ENCODE data around the gene IL1RN. TPM values are rescaled to one million over a fixed set of nuclear protein-coding genes. Genes with fewer than 3 reads are reported as not detected.

IL1RN gene
- total and polyA plus RNA-seq, 2 of the 13 experiments (the other 11 are each of a cell fraction or from before 2014, with no cell fraction given) = 21.2 to 101 TPM

DNA sequence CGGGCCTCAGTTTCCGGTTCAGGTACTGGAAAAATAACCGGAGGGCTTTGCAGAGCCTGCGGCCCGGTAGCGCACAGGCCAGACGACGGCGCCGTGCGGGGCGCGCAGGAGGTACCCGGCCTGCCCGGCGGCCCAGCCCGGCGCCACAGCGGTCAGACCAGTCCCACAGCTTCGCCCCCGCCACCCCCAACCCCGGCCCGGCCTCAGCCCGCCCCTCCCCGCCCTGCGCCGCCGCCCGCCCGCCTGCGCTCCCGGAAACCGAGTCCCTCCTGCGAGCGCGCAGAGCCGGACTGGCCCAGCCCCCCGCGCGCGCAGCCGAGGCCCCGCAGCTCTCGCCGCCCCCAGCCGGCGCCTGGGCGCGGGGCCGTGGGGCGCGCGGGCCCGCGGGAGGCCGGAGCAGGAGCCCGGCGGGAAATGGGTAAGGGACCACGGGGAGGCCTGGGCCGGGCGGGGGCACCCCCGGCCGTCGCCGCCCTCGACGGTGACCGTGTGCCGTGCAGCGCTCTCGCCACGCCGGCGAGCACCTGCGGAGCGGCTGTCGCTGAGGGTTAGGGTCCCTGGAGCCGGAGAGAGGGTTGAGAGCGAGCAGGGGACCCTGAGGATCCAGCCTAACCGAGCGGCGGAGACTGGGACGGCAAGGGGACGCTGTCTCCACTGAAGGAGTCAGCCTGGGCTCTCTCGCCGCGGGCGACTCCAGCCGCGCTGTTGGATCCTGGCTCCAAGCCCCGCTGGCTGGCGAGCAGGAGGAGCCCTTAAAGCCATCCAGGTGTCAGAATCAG, 29.9 kb downstream of the IL1RN start (continued):
- TF ChIP-seq, protein P1, sequence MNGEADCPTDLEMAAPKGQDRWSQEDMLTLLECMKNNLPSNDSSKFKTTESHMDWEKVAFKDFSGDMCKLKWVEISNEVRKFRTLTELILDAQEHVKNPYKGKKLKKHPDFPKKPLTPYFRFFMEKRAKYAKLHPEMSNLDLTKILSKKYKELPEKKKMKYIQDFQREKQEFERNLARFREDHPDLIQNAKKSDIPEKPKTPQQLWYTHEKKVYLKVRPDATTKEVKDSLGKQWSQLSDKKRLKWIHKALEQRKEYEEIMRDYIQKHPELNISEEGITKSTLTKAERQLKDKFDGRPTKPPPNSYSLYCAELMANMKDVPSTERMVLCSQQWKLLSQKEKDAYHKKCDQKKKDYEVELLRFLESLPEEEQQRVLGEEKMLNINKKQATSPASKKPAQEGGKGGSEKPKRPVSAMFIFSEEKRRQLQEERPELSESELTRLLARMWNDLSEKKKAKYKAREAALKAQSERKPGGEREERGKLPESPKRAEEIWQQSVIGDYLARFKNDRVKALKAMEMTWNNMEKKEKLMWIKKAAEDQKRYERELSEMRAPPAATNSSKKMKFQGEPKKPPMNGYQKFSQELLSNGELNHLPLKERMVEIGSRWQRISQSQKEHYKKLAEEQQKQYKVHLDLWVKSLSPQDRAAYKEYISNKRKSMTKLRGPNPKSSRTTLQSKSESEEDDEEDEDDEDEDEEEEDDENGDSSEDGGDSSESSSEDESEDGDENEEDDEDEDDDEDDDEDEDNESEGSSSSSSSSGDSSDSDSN (CRISPR knock-in tag; IDR thresholded peaks at IDR 0.05) = peak; percentile 84
- no peak for TF ChIP-seq ZFP36 (IDR thresholded peaks at IDR 0.05; ENCODE audit: borderline replicate concordance, low read depth, low read length, partially characterized antibody)
- peak; percentile 61; the same call in 1 of the 2 replicates for TF ChIP-seq ZNF607 (CRISPR knock-in tag; IDR thresholded peaks at IDR 0.05; ENCODE audit: borderline replicate concordance)
- no peak for TF ChIP-seq ZNF12 (CRISPR knock-in tag; IDR thresholded peaks at IDR 0.05)
- TF ChIP-seq, protein P2, sequence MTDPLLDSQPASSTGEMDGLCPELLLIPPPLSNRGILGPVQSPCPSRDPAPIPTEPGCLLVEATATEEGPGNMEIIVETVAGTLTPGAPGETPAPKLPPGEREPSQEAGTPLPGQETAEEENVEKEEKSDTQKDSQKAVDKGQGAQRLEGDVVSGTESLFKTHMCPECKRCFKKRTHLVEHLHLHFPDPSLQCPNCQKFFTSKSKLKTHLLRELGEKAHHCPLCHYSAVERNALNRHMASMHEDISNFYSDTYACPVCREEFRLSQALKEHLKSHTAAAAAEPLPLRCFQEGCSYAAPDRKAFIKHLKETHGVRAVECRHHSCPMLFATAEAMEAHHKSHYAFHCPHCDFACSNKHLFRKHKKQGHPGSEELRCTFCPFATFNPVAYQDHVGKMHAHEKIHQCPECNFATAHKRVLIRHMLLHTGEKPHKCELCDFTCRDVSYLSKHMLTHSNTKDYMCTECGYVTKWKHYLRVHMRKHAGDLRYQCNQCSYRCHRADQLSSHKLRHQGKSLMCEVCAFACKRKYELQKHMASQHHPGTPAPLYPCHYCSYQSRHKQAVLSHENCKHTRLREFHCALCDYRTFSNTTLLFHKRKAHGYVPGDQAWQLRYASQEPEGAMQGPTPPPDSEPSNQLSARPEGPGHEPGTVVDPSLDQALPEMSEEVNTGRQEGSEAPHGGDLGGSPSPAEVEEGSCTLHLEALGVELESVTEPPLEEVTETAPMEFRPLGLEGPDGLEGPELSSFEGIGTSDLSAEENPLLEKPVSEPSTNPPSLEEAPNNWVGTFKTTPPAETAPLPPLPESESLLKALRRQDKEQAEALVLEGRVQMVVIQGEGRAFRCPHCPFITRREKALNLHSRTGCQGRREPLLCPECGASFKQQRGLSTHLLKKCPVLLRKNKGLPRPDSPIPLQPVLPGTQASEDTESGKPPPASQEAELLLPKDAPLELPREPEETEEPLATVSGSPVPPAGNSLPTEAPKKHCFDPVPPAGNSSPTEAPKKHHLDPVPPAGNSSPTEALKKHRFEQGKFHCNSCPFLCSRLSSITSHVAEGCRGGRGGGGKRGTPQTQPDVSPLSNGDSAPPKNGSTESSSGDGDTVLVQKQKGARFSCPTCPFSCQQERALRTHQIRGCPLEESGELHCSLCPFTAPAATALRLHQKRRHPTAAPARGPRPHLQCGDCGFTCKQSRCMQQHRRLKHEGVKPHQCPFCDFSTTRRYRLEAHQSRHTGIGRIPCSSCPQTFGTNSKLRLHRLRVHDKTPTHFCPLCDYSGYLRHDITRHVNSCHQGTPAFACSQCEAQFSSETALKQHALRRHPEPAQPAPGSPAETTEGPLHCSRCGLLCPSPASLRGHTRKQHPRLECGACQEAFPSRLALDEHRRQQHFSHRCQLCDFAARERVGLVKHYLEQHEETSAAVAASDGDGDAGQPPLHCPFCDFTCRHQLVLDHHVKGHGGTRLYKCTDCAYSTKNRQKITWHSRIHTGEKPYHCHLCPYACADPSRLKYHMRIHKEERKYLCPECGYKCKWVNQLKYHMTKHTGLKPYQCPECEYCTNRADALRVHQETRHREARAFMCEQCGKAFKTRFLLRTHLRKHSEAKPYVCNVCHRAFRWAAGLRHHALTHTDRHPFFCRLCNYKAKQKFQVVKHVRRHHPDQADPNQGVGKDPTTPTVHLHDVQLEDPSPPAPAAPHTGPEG (CRISPR knock-in tag; IDR thresholded peaks at IDR 0.05) = 0 out of 2 replicates have a peak, but pooled peaks have one; percentile 34
- TF ChIP-seq ZNF121 (CRISPR knock-in tag; IDR thresholded peaks at IDR 0.05) = no peak
- no peak for TF ChIP-seq NFE2L2 (IDR thresholded peaks at IDR 0.05; ENCODE audit: low read length)
- no peak for TF ChIP-seq LCORL (IDR thresholded peaks at IDR 0.05)
- TF ChIP-seq LCORL (CRISPR knock-in tag; IDR thresholded peaks at IDR 0.05) = no peak
- TF ChIP-seq, protein P3, sequence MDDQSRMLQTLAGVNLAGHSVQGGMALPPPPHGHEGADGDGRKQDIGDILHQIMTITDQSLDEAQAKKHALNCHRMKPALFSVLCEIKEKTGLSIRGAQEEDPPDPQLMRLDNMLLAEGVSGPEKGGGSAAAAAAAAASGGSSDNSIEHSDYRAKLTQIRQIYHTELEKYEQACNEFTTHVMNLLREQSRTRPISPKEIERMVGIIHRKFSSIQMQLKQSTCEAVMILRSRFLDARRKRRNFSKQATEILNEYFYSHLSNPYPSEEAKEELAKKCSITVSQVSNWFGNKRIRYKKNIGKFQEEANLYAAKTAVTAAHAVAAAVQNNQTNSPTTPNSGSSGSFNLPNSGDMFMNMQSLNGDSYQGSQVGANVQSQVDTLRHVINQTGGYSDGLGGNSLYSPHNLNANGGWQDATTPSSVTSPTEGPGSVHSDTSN (CRISPR knock-in tag; IDR thresholded peaks at IDR 0.05; ENCODE audit: borderline replicate concordance) = no peak
- TF ChIP-seq, protein P4, sequence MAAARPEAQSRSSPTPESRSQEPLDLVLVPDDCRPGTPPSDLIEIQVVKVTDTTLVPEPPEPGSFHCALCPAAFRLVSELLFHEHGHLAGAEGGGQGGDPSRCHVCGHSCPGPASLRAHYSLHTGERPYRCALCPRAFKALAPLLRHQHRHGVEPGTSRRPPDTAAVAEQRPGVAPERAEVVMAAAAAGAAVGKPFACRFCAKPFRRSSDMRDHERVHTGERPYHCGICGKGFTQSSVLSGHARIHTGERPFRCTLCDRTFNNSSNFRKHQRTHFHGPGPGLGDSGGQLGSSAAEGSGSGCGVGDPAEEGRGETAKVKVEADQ (CRISPR knock-in tag; IDR thresholded peaks at IDR 0.05; ENCODE audit: borderline replicate concordance) = no peak
- TF ChIP-seq, protein P5, sequence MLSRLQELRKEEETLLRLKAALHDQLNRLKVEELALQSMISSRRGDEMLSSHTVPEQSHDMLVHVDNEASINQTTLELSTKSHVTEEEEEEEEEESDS (CRISPR knock-in tag; IDR thresholded peaks at IDR 0.05; ENCODE audit: borderline replicate concordance) = no peak
- no peak for TF ChIP-seq ZNF33B (CRISPR knock-in tag; IDR thresholded peaks at IDR 0.05)
- TF ChIP-seq ZNF83 (CRISPR knock-in tag; IDR thresholded peaks at IDR 0.05; ENCODE audit: borderline replicate concordance) = no peak
- TF ChIP-seq, protein P6, sequence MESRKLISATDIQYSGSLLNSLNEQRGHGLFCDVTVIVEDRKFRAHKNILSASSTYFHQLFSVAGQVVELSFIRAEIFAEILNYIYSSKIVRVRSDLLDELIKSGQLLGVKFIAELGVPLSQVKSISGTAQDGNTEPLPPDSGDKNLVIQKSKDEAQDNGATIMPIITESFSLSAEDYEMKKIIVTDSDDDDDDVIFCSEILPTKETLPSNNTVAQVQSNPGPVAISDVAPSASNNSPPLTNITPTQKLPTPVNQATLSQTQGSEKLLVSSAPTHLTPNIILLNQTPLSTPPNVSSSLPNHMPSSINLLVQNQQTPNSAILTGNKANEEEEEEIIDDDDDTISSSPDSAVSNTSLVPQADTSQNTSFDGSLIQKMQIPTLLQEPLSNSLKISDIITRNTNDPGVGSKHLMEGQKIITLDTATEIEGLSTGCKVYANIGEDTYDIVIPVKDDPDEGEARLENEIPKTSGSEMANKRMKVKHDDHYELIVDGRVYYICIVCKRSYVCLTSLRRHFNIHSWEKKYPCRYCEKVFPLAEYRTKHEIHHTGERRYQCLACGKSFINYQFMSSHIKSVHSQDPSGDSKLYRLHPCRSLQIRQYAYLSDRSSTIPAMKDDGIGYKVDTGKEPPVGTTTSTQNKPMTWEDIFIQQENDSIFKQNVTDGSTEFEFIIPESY (CRISPR knock-in tag; IDR thresholded peaks at IDR 0.05) = no peak
- TF ChIP-seq PRMT3 (CRISPR knock-in tag; IDR thresholded peaks at IDR 0.05; ENCODE audit: borderline replicate concordance, low read depth) = no peak
